CD4-positive, alpha-beta T cell treated with Interferon alpha-2 for 1 hour (primary cell): Measurements from ENCODE around the gene LIN52.

ENCODE experiments used
- DNase-seq, 2 donors: peaks; one replicate each; pipeline ENCODE4 v3.0.0-alpha.2; 2020 to 2022

The LIN52 gene

GRCh38 chr14:74239848-74240793 is 155.4 kb downstream of the LIN52 start:
- DNase-seq, result no peak

- DNase-seq, result no peak
Observed at GRCh38 chr14:74240794-74241651, 156.3 kb downstream of the LIN52 start.

GRCh38 chr14:74241652-74242017 is 156.9 kb downstream of the LIN52 start:
- DNase-seq, result no peak

GRCh38 chr14:74242021-74242779 is 157.4 kb downstream of the LIN52 start:
- DNase-seq, result no peak

- DNase-seq, result no peak
Observed at GRCh38 chr14:74242780-74243042, 158.0 kb downstream of the LIN52 start.

- DNase-seq, result no peak
Observed at GRCh38 chr14:74243051-74243450, 158.3 kb downstream of the LIN52 start.

- DNase-seq, result no peak
Observed at GRCh38 chr14:74244115-74244514, 159.4 kb downstream of the LIN52 start.

- DNase-seq, result no peak
Observed at GRCh38 chr14:74245292-74245691, 160.5 kb downstream of the LIN52 start.

GRCh38 chr14:74246542-74246941 is 161.8 kb downstream of the LIN52 start:
- no peak for DNase-seq

GRCh38 chr14:74248017-74248416 is 163.3 kb downstream of the LIN52 start:
- DNase-seq, result no peak

- no peak for DNase-seq
Observed at GRCh38 chr14:74249433-74250375, 164.9 kb downstream of the LIN52 start.
